Mesodermal cell (in vitro differentiated cells): ENCODE data around the gene GPHA2. TPM values are rescaled to one million over a fixed set of nuclear protein-coding genes. Genes with fewer than 3 reads are reported as not detected.
"Not testable (repeated sequence)": the region's sequence is repeated elsewhere in the genome, so short reads cannot be mapped to it uniquely, and the experiment has no call there.

Experiments
- H3K27ac ChIP-seq: 2 replicates; pipeline ENCODE4 v1.7.0; 2013; ENCODE audit warnings: mild to moderate bottlenecking, low read depth, low read length, moderate library complexity; ENCODE audit not compliant: severe bottlenecking
- H3K36me3 ChIP-seq: 2 replicates; pipeline ENCODE4 v1.7.1; 2013; ENCODE audit warnings: mild to moderate bottlenecking, low read length, moderate library complexity; ENCODE audit not compliant: control insufficient read depth, insufficient read depth
- H3K4me1 ChIP-seq: one replicate; pipeline ENCODE4 v1.7.1; 2013; ENCODE audit warnings: mild to moderate bottlenecking, low read length; ENCODE audit not compliant: insufficient read depth, control insufficient read depth, poor library complexity, severe bottlenecking
- H3K4me3 ChIP-seq: 2 replicates; pipeline ENCODE4 v1.7.0; 2013; ENCODE audit warnings: low read length, control low read depth, mild to moderate bottlenecking; ENCODE audit not compliant: insufficient read depth, poor library complexity, severe bottlenecking; ENCODE audit errors: extremely low read depth
- H3K9me3 ChIP-seq: 2 replicates; pipeline ENCODE4 v1.7.1; 2013; ENCODE audit warnings: mild to moderate bottlenecking, low read length, moderate library complexity; ENCODE audit not compliant: control insufficient read depth
- WGBS, 2 experiments: methylation state at CpG; one replicate each; pipeline ENCODE4 v1.1.5; 2013; ENCODE audit warnings: missing lambda C conversion rate in 2 of 2; ENCODE audit not compliant: insufficient coverage in 2 of 2; 5-methylcytosine and 5-hydroxymethylcytosine counted together
- polyA plus RNA-seq, 2 experiments: library from polyadenylated mRNA; stranded (reverse); fragments of 50-300 nt; gene quantifications; one replicate each; pipeline ENCODE4 v1.2.3, GENCODE V29; 2013

GPHA2 gene, protein sequence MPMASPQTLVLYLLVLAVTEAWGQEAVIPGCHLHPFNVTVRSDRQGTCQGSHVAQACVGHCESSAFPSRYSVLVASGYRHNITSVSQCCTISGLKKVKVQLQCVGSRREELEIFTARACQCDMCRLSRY
- not detected for polyA plus RNA-seq (2013, experiment 1 of 2)
- polyA plus RNA-seq (2013, experiment 2 of 2), result not detected

DNA sequence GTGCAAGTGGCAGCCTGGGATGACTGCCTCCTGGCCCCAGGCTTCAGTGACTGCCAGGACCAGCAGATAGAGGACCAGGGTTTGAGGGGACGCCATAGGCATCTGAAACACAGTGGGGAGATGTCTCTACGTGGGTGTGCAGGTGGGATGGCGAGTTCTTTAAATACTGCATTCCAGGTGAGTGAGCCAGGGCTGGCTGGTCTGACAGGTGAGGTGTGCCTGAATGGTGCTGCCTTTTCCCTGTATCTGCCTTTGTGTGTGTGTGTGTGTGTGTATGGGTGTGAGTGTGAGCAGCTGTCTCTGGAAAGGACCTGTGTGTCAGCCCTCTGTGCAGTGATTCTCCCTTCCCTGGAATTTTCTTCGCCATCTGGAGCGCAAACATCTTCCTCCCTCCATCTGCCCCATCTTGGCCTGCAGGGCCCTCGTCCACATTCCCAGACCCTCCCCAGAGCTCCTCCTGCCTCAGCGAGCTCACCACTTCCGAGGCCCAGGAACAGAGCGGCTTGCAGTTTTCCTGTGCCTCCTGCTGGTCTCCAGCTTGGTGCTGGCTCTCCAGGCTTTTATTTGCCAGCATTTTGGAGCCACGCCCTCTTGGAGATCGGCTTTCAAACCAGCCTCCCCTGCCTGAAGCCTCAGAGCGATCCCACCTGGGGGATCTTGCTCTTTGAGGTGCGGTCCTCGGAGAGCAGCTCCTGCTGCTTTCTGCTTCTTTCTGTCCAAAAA is at the start of gene GPHA2:
TSS of gene GPHA2 (minus strand) at position 535 of the 723 bp plus-strand sequence. CDS start at position 102, 433 bp downstream.
- H3K4me1 ChIP-seq, result peaks cover 23% of the 10 kb centered on the region
- no peak within 1 kb of the TSS for H3K4me3 ChIP-seq
- no peaks in the 10 kb centered on the region for H3K9me3 ChIP-seq
- no peak within 1 kb of the TSS for H3K27ac ChIP-seq
- 37 to 47% methylated on average over 12 to 13 of the region's 14 CpGs for WGBS, 2 experiments
- H3K36me3 ChIP-seq, result peaks cover 33% of the 10 kb centered on the region

DNA sequence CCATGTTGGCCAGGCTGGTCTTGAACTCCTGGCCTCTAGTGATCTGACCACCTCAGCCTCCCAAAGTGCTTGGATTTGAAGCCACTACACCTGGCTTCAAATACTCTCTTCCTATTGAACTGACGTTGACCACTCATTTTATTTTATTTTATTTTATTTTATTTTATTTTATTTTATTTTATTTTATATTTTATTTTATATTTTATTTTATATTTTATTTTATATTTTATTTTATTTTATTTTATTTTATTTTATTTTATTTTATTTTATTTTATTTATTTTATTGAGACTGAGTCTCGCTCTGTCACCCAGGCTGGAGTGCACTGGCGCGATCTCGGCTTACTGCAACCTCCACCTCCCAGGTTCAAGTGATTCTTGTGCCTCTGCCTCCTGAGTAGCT is 47.6 kb upstream of the GPHA2 start:
- WGBS, 2 experiments, result no CpG with 5 or more reads among the region's 5 CpGs
- H3K4me1 ChIP-seq, H3K9me3 ChIP-seq, H3K27ac ChIP-seq, H3K36me3 ChIP-seq, H3K4me3 ChIP-seq: not testable (repeated sequence)

DNA sequence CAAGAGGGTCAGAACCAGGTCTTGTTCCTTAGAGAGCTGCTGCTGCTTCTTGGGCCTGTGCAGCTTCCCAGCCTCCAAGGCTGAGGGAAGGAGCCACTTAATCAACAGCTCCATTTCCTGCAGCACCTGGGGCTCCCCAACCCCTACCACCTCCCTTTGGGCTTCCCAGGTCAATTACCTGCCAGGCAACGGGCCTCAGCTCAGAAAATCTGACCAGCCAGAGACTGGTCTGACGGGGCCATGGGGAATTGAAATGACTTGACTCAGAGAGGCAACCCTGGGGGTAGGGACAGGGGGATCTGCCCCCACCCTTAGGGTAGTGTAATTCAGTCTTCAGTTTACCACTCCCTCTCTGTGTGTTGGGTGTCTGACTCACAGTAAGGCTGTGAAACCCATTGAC is 41.0 kb upstream of the GPHA2 start:
- no peaks in the 10 kb centered on the region for H3K9me3 ChIP-seq
- H3K4me3 ChIP-seq, result no peak overlapping the region
- WGBS, 2 experiments, result 66 to 76% methylated on average over 2 of the region's 2 CpGs
- H3K4me1 ChIP-seq, result no peaks in the 10 kb centered on the region
- H3K27ac ChIP-seq, result no peak overlapping the region
- H3K36me3 ChIP-seq, result no peaks in the 10 kb centered on the region

DNA sequence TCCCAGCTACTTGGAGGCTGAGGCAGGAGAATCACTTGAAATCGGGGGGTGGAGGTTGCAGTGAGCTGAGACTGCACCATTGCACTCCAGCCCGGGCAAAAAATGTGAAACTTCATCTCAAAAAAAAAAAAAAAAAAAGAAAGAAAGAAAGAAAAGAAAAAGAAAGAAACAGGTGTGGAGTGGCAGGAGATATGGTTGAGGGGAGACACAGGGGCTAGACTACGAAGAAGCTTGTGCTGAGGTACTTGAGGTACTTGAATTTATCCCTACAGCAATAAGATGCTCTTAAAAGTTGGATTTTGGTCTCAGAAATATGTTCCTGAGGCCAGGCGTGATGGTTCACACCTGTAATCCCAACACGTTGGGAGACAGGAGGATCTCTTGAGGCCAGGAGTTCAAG is 38.4 kb upstream of the GPHA2 start:
- H3K4me1 ChIP-seq, result no peaks in the 10 kb centered on the region
- no peaks in the 10 kb centered on the region for H3K9me3 ChIP-seq
- no peak overlapping the region for H3K4me3 ChIP-seq
- no peak overlapping the region for H3K27ac ChIP-seq
- WGBS, 2 experiments, result 89% methylated on average over 3 of the region's 5 CpGs; no CpG with 5 or more reads in 1 of the 2 experiments
- H3K36me3 ChIP-seq, result no peaks in the 10 kb centered on the region

DNA sequence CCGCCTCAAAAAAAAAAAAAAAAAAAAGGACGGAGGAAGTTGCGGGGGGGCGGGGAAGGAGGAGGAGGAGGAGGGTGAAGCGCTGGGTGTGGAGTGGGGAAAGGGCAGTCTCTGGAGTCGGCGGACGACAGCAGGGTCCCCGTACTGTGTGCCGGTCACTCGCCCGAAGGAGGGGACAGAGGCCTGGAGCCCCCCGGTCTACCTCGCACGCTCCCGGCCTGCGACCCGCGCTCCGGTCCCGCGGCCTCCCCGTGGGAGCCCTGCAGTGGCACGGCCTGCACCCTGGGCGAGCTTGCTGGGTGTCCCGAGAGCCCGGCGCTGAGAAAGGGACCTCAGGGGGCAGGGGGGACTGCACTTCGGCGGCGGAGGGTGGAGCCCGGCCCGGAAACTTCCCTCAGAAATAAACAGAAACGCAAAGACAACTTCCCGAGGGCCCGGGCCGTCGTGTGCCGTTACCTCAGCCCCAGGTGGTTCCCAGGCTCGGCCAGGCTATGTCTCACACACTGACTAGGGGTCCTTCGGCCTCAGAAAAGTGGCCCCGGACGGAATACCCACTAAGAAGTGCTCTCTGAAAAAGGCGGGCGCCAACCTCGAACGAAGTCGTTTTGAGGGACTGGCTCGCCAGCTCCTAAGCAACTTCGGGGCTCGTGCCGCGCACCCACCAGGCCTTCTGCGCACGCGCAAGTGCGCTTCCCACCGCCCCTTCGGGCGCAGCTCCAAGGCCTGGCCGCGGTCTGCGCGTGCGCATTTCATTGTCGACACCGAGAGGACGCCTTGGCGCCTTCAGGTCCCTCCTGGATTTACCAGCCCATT is 35.9 kb upstream of the GPHA2 start, which contains the start of gene MAJIN:
TSS of gene MAJIN (minus strand) at position 688 of the 813 bp plus-strand sequence. CDS start 12,703 bp downstream, outside the sequence.
- 91 to 97% methylated on average over 56 to 63 of the region's 69 CpGs for WGBS, 2 experiments
- no peak within 1 kb of the TSS for H3K27ac ChIP-seq
- H3K9me3 ChIP-seq, result no peaks in the 10 kb centered on the region
- no peaks in the 10 kb centered on the region for H3K36me3 ChIP-seq
- no peak within 1 kb of the TSS for H3K4me3 ChIP-seq
- H3K4me1 ChIP-seq, result no peaks in the 10 kb centered on the region

DNA sequence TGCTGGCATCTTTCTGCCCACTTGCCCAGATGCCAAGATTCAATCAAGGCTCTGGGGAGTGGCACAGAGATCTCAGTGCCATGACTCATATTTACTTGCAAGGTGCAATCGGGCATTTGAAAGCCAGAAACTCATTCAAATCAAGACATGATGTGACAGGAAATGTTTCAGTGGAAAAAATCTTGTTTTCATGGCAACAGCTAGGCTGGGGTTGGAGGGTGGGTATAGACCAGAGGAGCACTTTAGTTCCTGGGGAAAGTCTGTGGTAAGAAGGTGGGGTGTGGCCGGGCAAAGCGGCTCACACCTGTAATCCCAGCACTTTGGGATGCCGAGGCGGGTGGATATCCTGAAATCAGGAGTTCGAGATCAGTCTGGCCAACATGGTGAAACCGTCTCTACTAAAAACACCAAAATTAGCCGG is 35.0 kb upstream of the GPHA2 start:
- no peak overlapping the region for H3K4me3 ChIP-seq
- H3K27ac ChIP-seq, result no peak overlapping the region
- 93 to 94% methylated on average over 2 to 8 of the region's 8 CpGs for WGBS, 2 experiments
- H3K9me3 ChIP-seq, result no peaks in the 10 kb centered on the region
- no peaks in the 10 kb centered on the region for H3K4me1 ChIP-seq
- H3K36me3 ChIP-seq, result no peaks in the 10 kb centered on the region

DNA sequence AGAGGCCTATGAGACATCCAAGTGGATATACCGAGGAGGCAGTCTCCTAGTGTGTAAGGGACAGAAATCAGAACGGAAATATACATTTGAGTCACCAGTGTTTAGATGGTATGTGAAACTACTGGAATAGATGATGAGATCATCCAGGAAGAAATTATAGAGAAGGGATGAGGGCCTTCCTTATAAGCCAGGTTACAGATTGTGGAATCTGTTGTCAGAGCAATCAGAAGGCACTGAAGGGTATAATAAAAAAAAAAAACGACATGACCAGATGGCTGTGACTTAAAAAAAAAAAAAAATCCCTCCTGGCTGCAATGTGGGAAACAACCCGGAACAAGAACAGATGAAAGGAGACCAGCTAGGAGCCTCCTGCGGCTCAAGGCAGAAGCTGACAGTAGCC is 33.5 kb upstream of the GPHA2 start:
- Histone ChIP-seq H3K9me3 (no peaks in the 10 kb centered on the region), H3K4me1 (no peaks in the 10 kb centered on the region), H3K36me3 (no peaks in the 10 kb centered on the region), H3K27ac (no peak overlapping the region), H3K4me3 (no peak overlapping the region)
- WGBS, 2 experiments, result 75 to 92% methylated on average over 4 to 5 of the region's 5 CpGs

DNA sequence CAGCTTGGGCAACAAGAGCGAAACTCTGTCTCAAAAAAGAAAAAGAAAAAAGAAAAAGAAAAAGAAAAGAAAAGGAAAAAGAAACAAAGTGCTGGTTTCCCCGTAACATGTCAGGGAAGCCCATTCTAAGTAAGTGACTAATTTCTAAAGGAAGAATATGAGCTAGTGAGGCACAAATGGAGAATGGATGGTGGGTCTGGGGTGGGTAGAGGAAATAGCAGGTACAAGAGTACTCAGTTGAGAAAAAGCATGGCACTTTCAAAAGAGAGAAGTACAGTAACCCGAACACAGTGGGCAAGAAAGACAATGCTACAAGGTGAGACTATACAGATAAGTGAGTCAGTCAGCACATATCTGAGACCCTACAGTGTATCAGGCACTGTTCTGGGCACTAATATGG is 31.7 kb upstream of the GPHA2 start:
- Histone ChIP-seq H3K36me3 (no peaks in the 10 kb centered on the region), H3K4me1 (no peaks in the 10 kb centered on the region), H3K4me3 (no peak overlapping the region), H3K9me3 (no peaks in the 10 kb centered on the region), H3K27ac (no peak overlapping the region)
- 97 to 100% methylated on average over 2 to 3 of the region's 3 CpGs for WGBS, 2 experiments

DNA sequence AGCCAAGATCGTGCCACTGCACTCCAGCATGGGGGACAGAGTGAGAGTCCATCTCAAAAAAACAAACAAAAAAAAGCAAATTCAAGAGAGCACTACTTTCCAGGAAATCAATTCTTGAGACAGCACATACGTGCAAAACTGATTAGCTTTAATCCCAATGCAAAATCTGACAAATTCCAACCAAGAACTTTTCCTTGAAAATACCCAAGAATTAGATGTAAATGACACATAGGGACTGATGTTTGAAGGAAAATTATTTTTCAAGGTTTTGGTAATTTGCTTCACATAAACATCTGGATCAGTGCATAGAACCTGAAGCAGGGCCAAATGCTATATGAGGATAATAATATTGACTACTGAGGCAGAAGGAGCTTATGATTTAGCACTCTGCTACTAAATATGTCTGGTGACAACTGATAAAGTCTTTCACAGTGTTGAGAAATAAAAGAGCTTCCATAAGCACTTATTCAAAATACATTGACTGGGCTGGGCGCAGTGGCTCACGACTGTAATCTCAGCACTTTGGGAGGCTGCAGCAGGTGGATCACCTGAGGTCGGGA is 27.5 kb upstream of the GPHA2 start:
- H3K9me3 ChIP-seq, result no peaks in the 10 kb centered on the region
- H3K4me3 ChIP-seq, result no peak overlapping the region
- WGBS, 2 experiments, result 85 to 97% methylated on average over 3 to 5 of the region's 5 CpGs
- H3K36me3 ChIP-seq, result no peaks in the 10 kb centered on the region
- no peak overlapping the region for H3K27ac ChIP-seq
- H3K4me1 ChIP-seq, result no peaks in the 10 kb centered on the region

DNA sequence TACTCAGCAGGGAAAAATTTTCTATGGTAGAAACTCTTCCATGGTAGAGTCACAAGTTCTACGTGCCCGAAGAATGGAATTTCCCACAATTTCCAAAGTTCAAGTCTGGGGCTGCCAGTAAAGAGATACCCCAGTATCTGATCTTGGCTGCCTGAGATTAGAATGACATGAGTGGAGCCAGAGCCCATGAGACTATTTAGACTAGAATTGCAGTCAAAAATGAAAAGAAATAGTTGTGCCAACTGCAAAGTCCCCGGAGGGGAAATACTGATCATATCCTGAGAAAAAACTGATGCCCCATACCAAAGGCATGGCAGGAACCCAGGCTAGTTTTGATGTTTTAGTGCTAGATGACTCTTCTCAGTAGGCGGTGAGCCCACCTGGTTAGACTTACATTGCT is 25.0 kb upstream of the GPHA2 start:
- no peak overlapping the region for H3K27ac ChIP-seq
- H3K36me3 ChIP-seq, result no peaks in the 10 kb centered on the region
- H3K9me3 ChIP-seq, result no peaks in the 10 kb centered on the region
- H3K4me3 ChIP-seq, result no peak overlapping the region
- WGBS, 2 experiments, result 90 to 93% methylated on average over 3 of the region's 4 CpGs
- no peaks in the 10 kb centered on the region for H3K4me1 ChIP-seq
